Fibroblast of lung (primary cell): ENCODE data around the gene ZNF622. TPM values are rescaled to one million over a fixed set of nuclear protein-coding genes. Genes with fewer than 3 reads are reported as not detected.

ENCODE experiments used
- DNase-seq, 2 donors: peaks; one replicate each; pipeline versions ENCODE4 v3.0.0 to v3.0.0-alpha.2; 2010; ENCODE audit warnings: low read depth in 2 of 2
- H2AFZ ChIP-seq: 2 replicates; pipeline ENCODE4 v1.5.1; 2012; ENCODE audit warnings: low read length, control low read depth, inconsistent platforms
- H3K27ac ChIP-seq: 2 replicates; pipeline ENCODE4 v1.5.1; 2011; ENCODE audit warnings: low read length, control low read depth; ENCODE audit not compliant: insufficient read depth
- H3K27me3 ChIP-seq: 2 replicates; pipeline ENCODE4 v1.5.1; 2011; ENCODE audit warnings: mild to moderate bottlenecking, low read length; ENCODE audit not compliant: control insufficient read depth, insufficient read depth
- H3K36me3 ChIP-seq: 2 replicates; pipeline ENCODE4 v1.5.1; 2011; ENCODE audit warnings: low read length; ENCODE audit not compliant: control insufficient read depth, insufficient read depth
- H3K4me1 ChIP-seq: 2 replicates; pipeline ENCODE4 v1.5.1; 2011; ENCODE audit warnings: low read length; ENCODE audit not compliant: control insufficient read depth, insufficient read depth; ENCODE audit errors: extremely low read depth
- H3K4me2 ChIP-seq: 2 replicates; pipeline ENCODE4 v1.5.1; 2011; ENCODE audit warnings: low read length, control low read depth; ENCODE audit not compliant: insufficient read depth; ENCODE audit errors: extremely low read depth
- H3K4me3 ChIP-seq, 4 experiments: fragments of 200-600 bp in 1 of 4; sonication (generic) in 1 of 4; replicated peaks in 1 of 4; 2 replicates each; pipeline ENCODE4 v1.5.1; 2011 to 2016; ENCODE audit warnings: low read length in 4 of 4, low read depth in 3 of 4, mild to moderate bottlenecking in 3 of 4, control low read depth in 2 of 4, inconsistent platforms in 1 of 4, mixed read lengths in 1 of 4; ENCODE audit not compliant: insufficient read depth in 1 of 4; ENCODE audit errors: control extremely low read depth in 1 of 4
- H3K79me2 ChIP-seq: 2 replicates; pipeline ENCODE4 v1.5.1; 2012; ENCODE audit warnings: mild to moderate bottlenecking, low read length, inconsistent platforms; ENCODE audit not compliant: control insufficient read depth, insufficient read depth
- H3K9ac ChIP-seq: 2 replicates; pipeline ENCODE4 v1.5.1; 2011; ENCODE audit warnings: mild to moderate bottlenecking, low read length, control low read depth; ENCODE audit not compliant: insufficient read depth
- H3K9me3 ChIP-seq: 2 replicates; pipeline ENCODE4 v1.5.1; 2012; ENCODE audit warnings: low read depth, low read length; ENCODE audit not compliant: control insufficient read depth, insufficient read depth
- H4K20me1 ChIP-seq: 2 replicates; pipeline ENCODE4 v1.5.1; 2011; ENCODE audit warnings: low read length; ENCODE audit not compliant: control insufficient read depth, insufficient read depth; ENCODE audit errors: extremely low read depth
- CTCF ChIP-seq, 2 donors: IDR thresholded peaks in 1 of 2; conservative IDR thresholded peaks in 1 of 2; 1 replicate in 1 of 2; 2 replicates in 1 of 2; pipeline ENCODE4 v1.5.1; 2011 to 2012; ENCODE audit warnings: low read length in 2 of 2, control low read depth in 1 of 2, inconsistent platforms in 1 of 2, low read depth in 1 of 2, mild to moderate bottlenecking in 1 of 2
- EZH2 ChIP-seq: IDR thresholded peaks from 2 replicates; pipeline ENCODE4 v1.5.1; 2012; ENCODE audit warnings: low read length, control low read depth, mild to moderate bottlenecking; ENCODE audit errors: missing control alignments
- polyA plus RNA-seq, 2 donors: library from polyadenylated mRNA; depleted of rRNA in 1 of 2; stranded (reverse) in 1 of 2; unstranded in 1 of 2; fragments of >200 nt; gene quantifications; 2 replicates each; pipeline ENCODE4 v1.2.1, GENCODE V29; 2011 to 2012; ENCODE audit warnings: missing spikeins in 1 of 2
- total RNA-seq: library from RNA; depleted of rRNA; stranded (reverse); fragments of >200 nt; gene quantifications from 2 replicates; pipeline ENCODE4 v1.2.1, GENCODE V29; 2014

The ZNF622 gene
- total and polyA plus RNA-seq, 2 donors (not counting 1 experiment from before 2014, with no cell fraction given): 27.5 to 45.4 TPM

GRCh38 chr5:16484081-16484480, 18.5 kb upstream of the ZNF622 start:
- no peaks in the 10 kb centered on the region for H4K20me1 ChIP-seq
- H3K27ac ChIP-seq: no peak overlapping the region
- H3K9me3 ChIP-seq: no peaks in the 10 kb centered on the region
- H3K27me3 ChIP-seq: no peaks in the 10 kb centered on the region
- H3K4me1 ChIP-seq: no peaks in the 10 kb centered on the region
- H3K4me2 ChIP-seq: no peak overlapping the region
- TF ChIP-seq EZH2 (no peak), CTCF (conservative IDR thresholded peaks at IDR 0.05 in 1 of 2, IDR thresholded peaks at IDR 0.05 in 1 of 2; ENCODE audit: low read depth in 1 of 2, low read length in 2 of 2) (no peak)
- no peak overlapping the region for H3K9ac ChIP-seq
- no peak overlapping the region for H3K4me3 ChIP-seq
- H3K79me2 ChIP-seq: no peaks in the 10 kb centered on the region
- DNase-seq: no peak
- H2AFZ ChIP-seq: no peak overlapping the region
- H3K36me3 ChIP-seq: no peaks in the 10 kb centered on the region

GRCh38 chr5:16483361-16483760, 17.8 kb upstream of the ZNF622 start:
- H3K79me2 ChIP-seq: no peaks in the 10 kb centered on the region
- no peak overlapping the region for H3K4me2 ChIP-seq
- no peak for DNase-seq
- TF ChIP-seq CTCF (conservative IDR thresholded peaks at IDR 0.05 in 1 of 2, IDR thresholded peaks at IDR 0.05 in 1 of 2; ENCODE audit: low read depth in 1 of 2, low read length in 2 of 2) (no peak), EZH2 (no peak)
- H3K36me3 ChIP-seq: no peaks in the 10 kb centered on the region
- H2AFZ ChIP-seq: no peak overlapping the region
- H3K4me3 ChIP-seq: no peak overlapping the region
- no peaks in the 10 kb centered on the region for H4K20me1 ChIP-seq
- H3K9me3 ChIP-seq: no peaks in the 10 kb centered on the region
- H3K9ac ChIP-seq: no peak overlapping the region
- no peak overlapping the region for H3K27ac ChIP-seq
- no peaks in the 10 kb centered on the region for H3K27me3 ChIP-seq
- H3K4me1 ChIP-seq: no peaks in the 10 kb centered on the region

- Histone ChIP-seq H3K79me2 (no peaks in the 10 kb centered on the region), H3K27me3 (no peaks in the 10 kb centered on the region), H3K36me3 (no peaks in the 10 kb centered on the region), H3K4me1 (no peaks in the 10 kb centered on the region), H2AFZ (no peak overlapping the region), H3K4me3 (no peak overlapping the region), H3K9ac (no peak overlapping the region), H3K27ac (no peak overlapping the region), H3K4me2 (no peak overlapping the region), H3K9me3 (no peaks in the 10 kb centered on the region), H4K20me1 (no peaks in the 10 kb centered on the region)
- TF ChIP-seq EZH2 (no peak), CTCF (conservative IDR thresholded peaks at IDR 0.05 in 1 of 2, IDR thresholded peaks at IDR 0.05 in 1 of 2; ENCODE audit: low read depth in 1 of 2, low read length in 2 of 2) (no peak)
- DNase-seq: no peak
These were observed 17.3 kb upstream of the ZNF622 start for GRCh38 chr5:16482891-16483290.
